Liver (tissue), 9 donors: ENCODE results near the gene DPP6. TPM values are rescaled to one million over a fixed set of nuclear protein-coding genes. Genes with fewer than 3 reads are reported as not detected.

Experiments
- DNase-seq: peaks from one replicate; pipeline ENCODE4 v3.0.0-alpha.2; 2017; ENCODE audit warnings: low spot score
- H3K27ac ChIP-seq, 2 donors: one replicate each; pipeline ENCODE4 v1.7.0; 2013; ENCODE audit warnings: inconsistent platforms in 2 of 2, low read length in 2 of 2, control low read depth in 1 of 2, low read depth in 1 of 2, mild to moderate bottlenecking in 1 of 2
- H3K27me3 ChIP-seq, 4 donors: one replicate each; pipeline versions ENCODE4 v1.6.1 to v1.7.0; 2013; ENCODE audit warnings: low read length in 3 of 4, inconsistent platforms in 1 of 4, mild to moderate bottlenecking in 1 of 4, moderate library complexity in 1 of 4; ENCODE audit not compliant: control insufficient read depth in 4 of 4, insufficient read depth in 4 of 4
- H3K36me3 ChIP-seq, 4 donors: one replicate each; pipeline versions ENCODE4 v1.6.1 to v1.7.0; 2013; ENCODE audit warnings: low read length in 3 of 4, mild to moderate bottlenecking in 3 of 4, low read depth in 1 of 4, moderate library complexity in 1 of 4; ENCODE audit not compliant: control insufficient read depth in 4 of 4, insufficient read depth in 3 of 4
- H3K4me1 ChIP-seq, 4 donors: one replicate each; pipeline versions ENCODE4 v1.6.1 to v1.7.0; 2013; ENCODE audit warnings: low read length in 3 of 4, mild to moderate bottlenecking in 3 of 4, moderate library complexity in 1 of 4; ENCODE audit not compliant: control insufficient read depth in 4 of 4, insufficient read depth in 4 of 4
- H3K4me3 ChIP-seq, 3 donors: one replicate each; pipeline versions ENCODE4 v1.6.1 to v1.7.0; 2013; ENCODE audit warnings: low read length in 3 of 3, control low read depth in 1 of 3, low read depth in 1 of 3, mild to moderate bottlenecking in 1 of 3
- H3K9ac ChIP-seq, 2 donors: one replicate each; pipeline ENCODE4 v1.7.0; 2013; ENCODE audit warnings: low read length in 2 of 2, mild to moderate bottlenecking in 2 of 2, moderate library complexity in 2 of 2, control low read depth in 1 of 2, low read depth in 1 of 2
- H3K9me3 ChIP-seq, 4 donors: one replicate each; pipeline versions ENCODE4 v1.6.1 to v1.7.0; 2013; ENCODE audit warnings: low read length in 3 of 4; ENCODE audit not compliant: control insufficient read depth in 4 of 4
- ATF3 ChIP-seq: IDR thresholded peaks from 2 replicates; pipeline ENCODE4 v1.6.1; 2016; ENCODE audit warnings: antibody characterized with exemption
- CTCF ChIP-seq: fragments of 150-350 bp; IDR thresholded peaks from 2 replicates; pipeline ENCODE4 v1.5.1; 2017; ENCODE audit warnings: improper control_type of control experiment, low read depth, low read length; ENCODE audit not compliant: missing input control
- EGR1 ChIP-seq, 2 donors: IDR thresholded peaks; 2 replicates each; pipeline ENCODE4 v1.6.1; 2016 to 2018; ENCODE audit warnings: antibody characterized with exemption in 2 of 2, low read depth in 2 of 2
- FOXA1 ChIP-seq: IDR thresholded peaks from 2 replicates; pipeline ENCODE4 v1.6.1; 2016; ENCODE audit warnings: antibody characterized with exemption
- FOXA2 ChIP-seq: IDR thresholded peaks from 2 replicates; pipeline ENCODE4 v1.6.1; 2016; ENCODE audit warnings: antibody characterized with exemption
- GABPA ChIP-seq, 2 donors: IDR thresholded peaks in 1 of 2; conservative IDR thresholded peaks in 1 of 2; 2 replicates each; pipeline ENCODE4 v1.6.1; 2016; ENCODE audit warnings: antibody characterized with exemption in 2 of 2, mild to moderate bottlenecking in 1 of 2, moderate library complexity in 1 of 2
- HNF4A ChIP-seq, 2 donors: conservative IDR thresholded peaks; 2 replicates each; pipeline ENCODE4 v1.6.1; 2016; ENCODE audit warnings: antibody characterized with exemption in 2 of 2, mild to moderate bottlenecking in 2 of 2
- HNF4G ChIP-seq: IDR thresholded peaks from 2 replicates; pipeline ENCODE4 v1.6.1; 2016; ENCODE audit warnings: antibody characterized with exemption
- JUND ChIP-seq, 2 donors: IDR thresholded peaks; 2 replicates each; pipeline ENCODE4 v1.6.1; 2016; ENCODE audit warnings: antibody characterized with exemption in 2 of 2
- MAX ChIP-seq: IDR thresholded peaks from 2 replicates; pipeline ENCODE4 v1.6.1; 2016; ENCODE audit warnings: antibody characterized with exemption
- NR2F2 ChIP-seq: IDR thresholded peaks from 2 replicates; pipeline ENCODE4 v1.6.1; 2016; ENCODE audit warnings: antibody characterized with exemption
- RAD21 ChIP-seq, 2 donors: IDR thresholded peaks; 2 replicates each; pipeline ENCODE4 v1.6.1; 2016; ENCODE audit warnings: antibody characterized with exemption in 2 of 2, mild to moderate bottlenecking in 2 of 2
- REST ChIP-seq: IDR thresholded peaks from 2 replicates; pipeline ENCODE4 v1.6.1; 2016; ENCODE audit warnings: antibody characterized with exemption, mild to moderate bottlenecking
- RXRA ChIP-seq, 2 donors: IDR thresholded peaks; 2 replicates each; pipeline ENCODE4 v1.6.1; 2017 to 2018; ENCODE audit warnings: antibody characterized with exemption in 2 of 2, mild to moderate bottlenecking in 1 of 2
- SP1 ChIP-seq: IDR thresholded peaks from 2 replicates; pipeline ENCODE4 v1.6.1; 2018; ENCODE audit warnings: antibody characterized with exemption, mild to moderate bottlenecking
- TAF1 ChIP-seq: conservative IDR thresholded peaks from 2 replicates; pipeline ENCODE4 v1.6.1; 2016; ENCODE audit warnings: antibody characterized with exemption, mild to moderate bottlenecking
- YY1 ChIP-seq: IDR thresholded peaks from 2 replicates; pipeline ENCODE4 v1.6.1; 2016; ENCODE audit warnings: antibody characterized with exemption, mild to moderate bottlenecking
- ZBTB33 ChIP-seq: IDR thresholded peaks from 2 replicates; pipeline ENCODE4 v1.6.1; 2016; ENCODE audit warnings: antibody characterized with exemption
- WGBS: extraction: QIAGEN DNeasy Blood & Tissue Kit; methylation state at CpG from one replicate; pipeline ENCODE4 v1.1.7; 2013; 5-methylcytosine and 5-hydroxymethylcytosine counted together
- polyA plus RNA-seq, 2 donors: library from polyadenylated mRNA; stranded (reverse) in 1 of 2; unstranded in 1 of 2; fragments of 200-250 nt in 1 of 2; fragments of >200 nt in 1 of 2; fragmentation: Nextera tagmentation in 1 of 2; extraction: Ambion mirVana in 1 of 2; gene quantifications; one replicate each; pipeline versions ENCODE4 v1.2.1 to v1.2.3, GENCODE V29; 2013 to 2015
- total RNA-seq, 2 donors: library from RNA; depleted of rRNA; stranded (reverse); fragments of >200 nt; gene quantifications; one replicate each; pipeline ENCODE4 v1.2.3, GENCODE V29; 2014
- donor health status: healthy.
- donor health status: healthy.
- donor health status: healthy.
- donor health status: healthy.
- donor health status: healthy.

The DPP6 gene
- total and polyA plus RNA-seq, 4 donors = 0.01 TPM; not detected in 3

- TF ChIP-seq EGR1 (IDR thresholded peaks at IDR 0.05; ENCODE audit: low read depth in 2 of 2) = no peak
- no peak for TF ChIP-seq ZBTB33
- TF ChIP-seq HNF4G = no peak
- no peak for TF ChIP-seq CTCF
- no peak for TF ChIP-seq NR2F2
- TF ChIP-seq HNF4A (conservative IDR thresholded peaks at IDR 0.05) = no peak
- TF ChIP-seq FOXA1 = no peak
- TF ChIP-seq FOXA2 = no peak
- no peak for TF ChIP-seq TAF1
- TF ChIP-seq RXRA (IDR thresholded peaks at IDR 0.05) = no peak
- TF ChIP-seq ATF3 = no peak
- TF ChIP-seq RAD21 (IDR thresholded peaks at IDR 0.05) = no peak
- TF ChIP-seq GABPA (IDR thresholded peaks at IDR 0.05 in 1 of 2, conservative IDR thresholded peaks at IDR 0.05 in 1 of 2) = no peak
- no peak for TF ChIP-seq REST
- TF ChIP-seq MAX = no peak
- TF ChIP-seq JUND (IDR thresholded peaks at IDR 0.05) = no peak
- no peak for TF ChIP-seq SP1
- TF ChIP-seq YY1 = no peak
These were observed 718.8 kb downstream of the DPP6 start for GRCh38 chr7:154770962-154771361.

More at GRCh38 chr7:154770962-154771361, 718.8 kb downstream of the DPP6 start:
- WGBS = 88% methylated on average over 1 of the region's 1 CpG
- H3K27me3 ChIP-seq = peaks cover 0 to 4% (median 0%) of the 10 kb centered on the region in 4 donors
- no peaks in the 10 kb centered on the region for H3K9me3 ChIP-seq
- no peak overlapping the region for H3K4me3 ChIP-seq
- H3K36me3 ChIP-seq = no peaks in the 10 kb centered on the region
- no peaks in the 10 kb centered on the region for H3K4me1 ChIP-seq
- H3K9ac ChIP-seq = no peak overlapping the region
- no peak for DNase-seq
- H3K27ac ChIP-seq = no peak overlapping the region
